AG04450 (cell line): Measurements from ENCODE around the gene NPL. TPM values are rescaled to one million over a fixed set of nuclear protein-coding genes. Genes with fewer than 3 reads are reported as not detected.

Experiments used
- CTCF ChIA-PET: fragments of 300-600, 350-600 bp; formaldehyde crosslinking; extraction: SDS; loops from one replicate; lab custom pipeline; 2022; ENCODE audit warnings: antibody characterized with exemption, inconsistent platforms; lab: Charles Lee
- POLR2A ChIA-PET: fragments of 350-600 bp; formaldehyde crosslinking; extraction: SDS; loops from one replicate; lab custom pipeline; 2021; ENCODE audit warnings: antibody characterized with exemption, inconsistent platforms; lab: Yijun Ruan, JAX
- DNase-seq: peaks from one replicate; pipeline ENCODE4 v3.0.0-alpha.2; 2011; ENCODE audit warnings: low read depth, low spot score
- H3K27ac ChIP-seq: one replicate; pipeline ENCODE4 v1.5.1; 2012; ENCODE audit warnings: low read depth, low read length, control low read depth
- H3K27me3 ChIP-seq: one replicate; pipeline ENCODE4 v1.6.0; 2012; ENCODE audit warnings: low read length; ENCODE audit not compliant: control insufficient read depth, insufficient read depth
- H3K4me3 ChIP-seq: 2 replicates; pipeline ENCODE4 v1.5.1; 2011; ENCODE audit warnings: mild to moderate bottlenecking, low read depth, low read length, control low read depth
- H3K9me3 ChIP-seq: 2 replicates; pipeline ENCODE4 v1.5.1; 2012; ENCODE audit warnings: low read length; ENCODE audit not compliant: control insufficient read depth, insufficient read depth
- CTCF ChIP-seq: IDR thresholded peaks from 2 replicates; pipeline ENCODE4 v1.5.1; 2011; ENCODE audit warnings: low read depth, low read length, control low read depth, inconsistent platforms
- polyA plus RNA-seq: library from polyadenylated mRNA; depleted of rRNA; stranded (reverse); fragments of >200 nt; gene quantifications from 2 replicates; pipeline ENCODE4 v1.2.3, GENCODE V29; 2011

The NPL gene
- polyA plus RNA-seq, 1 experiment: 0.55 TPM

GRCh38 chr1:182766050-182766449 lies 23.5 kb upstream of the NPL start:
- ChIA-PET CTCF (no interaction called here), POLR2A (no interaction called here)
- H3K4me3 ChIP-seq: no peak overlapping the region
- H3K9me3 ChIP-seq: no peaks in the 10 kb centered on the region
- no peak overlapping the region for H3K27ac ChIP-seq
- no peak for DNase-seq
- no peak for TF ChIP-seq CTCF
- peaks cover 4% of the 10 kb centered on the region for H3K27me3 ChIP-seq

GRCh38 chr1:182766881-182767645 lies 22.5 kb upstream of the NPL start:
- DNase-seq: no peak
- TF ChIP-seq CTCF: no peak
- H3K27me3 ChIP-seq: peaks cover 4% of the 10 kb centered on the region
- POLR2A ChIA-PET: no interaction called here
- no peaks in the 10 kb centered on the region for H3K9me3 ChIP-seq
- no peak overlapping the region for H3K4me3 ChIP-seq
- no peak overlapping the region for H3K27ac ChIP-seq
- CTCF ChIA-PET: no interaction called here

GRCh38 chr1:182768963-182769362 lies 20.6 kb upstream of the NPL start:
- no peaks in the 10 kb centered on the region for H3K9me3 ChIP-seq
- ChIA-PET CTCF (interaction anchor here (0.8 to 2.2 kb wide), 3 partner anchors 15 to 168 kb away, joined by 3 to 7 read pairs (median 5); no protein-coding TSS in a partner anchor), POLR2A (no interaction called here)
- no peak overlapping the region for H3K4me3 ChIP-seq
- peaks cover 8% of the 10 kb centered on the region for H3K27me3 ChIP-seq
- DNase-seq: no peak
- H3K27ac ChIP-seq: no peak overlapping the region
- no peak for TF ChIP-seq CTCF

- H3K27me3 ChIP-seq: peaks cover 8% of the 10 kb centered on the region
- TF ChIP-seq CTCF: no peak
- H3K9me3 ChIP-seq: no peaks in the 10 kb centered on the region
- ChIA-PET CTCF (interaction anchor here (1.2 to 2.2 kb wide), 3 partner anchors 147 to 169 kb away, joined by 3 to 7 read pairs (median 3); no protein-coding TSS in a partner anchor), POLR2A (no interaction called here)
- no peak for DNase-seq
- no peak overlapping the region for H3K27ac ChIP-seq
- no peak overlapping the region for H3K4me3 ChIP-seq
Measured at GRCh38 chr1:182770232-182770631, 19.3 kb upstream of the NPL start.
